ENCODE results near the gene TMSB4X. TPM values are rescaled to one million over a fixed set of nuclear protein-coding genes. Genes with fewer than 3 reads are reported as not detected.

TMSB4X gene
- total and polyA plus RNA-seq, 2 donors (not counting 3 experiments of a cell fraction or from before 2014, with no cell fraction given), result 4,136 to 6,858 TPM

DNA sequence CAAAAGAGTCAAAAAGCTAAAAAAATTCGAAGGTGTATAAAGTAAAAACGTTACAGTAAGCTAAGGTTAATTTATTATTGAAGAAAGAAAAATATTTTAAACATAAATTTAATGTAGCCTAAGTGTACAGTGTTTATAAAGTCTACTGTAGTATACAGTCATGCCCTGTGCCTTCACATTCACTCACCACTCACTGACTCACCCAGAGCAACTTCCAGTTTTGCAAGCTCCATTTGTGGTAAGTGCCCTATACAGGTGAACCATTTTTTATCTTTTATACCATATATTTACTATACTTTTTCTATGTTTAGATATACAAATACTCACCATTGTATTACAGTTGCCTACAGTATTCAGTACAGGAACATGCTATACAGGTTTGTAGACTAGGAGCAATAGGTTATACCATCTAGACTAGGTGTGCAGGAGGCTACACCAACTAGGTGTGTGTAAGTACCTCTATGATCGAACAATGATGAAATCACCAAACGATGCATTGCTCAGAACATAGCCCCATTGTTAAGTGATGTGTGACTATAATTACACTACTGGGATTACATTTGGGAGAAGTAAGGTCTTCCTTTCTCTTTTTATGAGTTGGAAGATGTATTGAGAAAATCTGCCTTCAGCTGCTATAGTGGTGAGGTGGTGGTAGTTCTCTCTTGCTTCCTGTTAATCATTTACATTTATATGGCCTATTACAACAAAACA, 27.2 kb downstream of the TMSB4X start:
- CTCF ChIA-PET, result interaction anchor here (0.9 kb wide), 1 partner anchor 89 kb away, joined by 3 read pairs; no protein-coding TSS in a partner anchor
- intact Hi-C loops (cut with micrococcal nuclease), result no loop called here
- no peaks in the 10 kb centered on the region for H3K9me1 ChIP-seq (replicated peaks; ENCODE audit: control insufficient read depth, extremely low read depth, insufficient read depth, low read length)
- no peak for FAIRE-seq
- no peak overlapping the region for H3K9ac ChIP-seq (replicated peaks; ENCODE audit: extremely low read depth, insufficient read depth, low read length)
- TF ChIP-seq, protein P1, sequence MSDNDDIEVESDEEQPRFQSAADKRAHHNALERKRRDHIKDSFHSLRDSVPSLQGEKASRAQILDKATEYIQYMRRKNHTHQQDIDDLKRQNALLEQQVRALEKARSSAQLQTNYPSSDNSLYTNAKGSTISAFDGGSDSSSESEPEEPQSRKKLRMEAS (IDR thresholded peaks at IDR 0.05; ENCODE audit: insufficient read depth, insufficient read length), result no peak
- TF ChIP-seq POLR2A (IDR thresholded peaks at IDR 0.05; ENCODE audit: low read depth, low read length), result no peak
- no peaks in the 10 kb centered on the region for H3K9me3 ChIP-seq (replicated peaks; ENCODE audit: control insufficient read depth, insufficient read depth, low read length)
- no peak overlapping the region for H2AFZ ChIP-seq (ENCODE audit: low read depth, low read length)
- no peak for DNase-seq (ENCODE audit: low read depth, low spot score)
- no peak overlapping the region for H3K4me2 ChIP-seq (ENCODE audit: insufficient read depth, low read length)
- no peak overlapping the region for H3K4me3 ChIP-seq (replicated peaks in 1 of 3; ENCODE audit: insufficient read depth in 1 of 3, low read depth in 1 of 3, low read length in 3 of 3)
- H3K4me1 ChIP-seq (ENCODE audit: control insufficient read depth, extremely low read depth, insufficient read depth, low read length), result peaks cover 3% of the 10 kb centered on the region
- dilution Hi-C loops (cut with MboI; ENCODE audit: extremely low pct_ligation_motif_present, low sequenced_read_pairs), result no loop called here
- no peaks in the 10 kb centered on the region for H3K27me3 ChIP-seq (ENCODE audit: control insufficient read depth in 2 of 2, insufficient read depth in 2 of 2, low read length in 2 of 2)
- H3K27ac ChIP-seq (ENCODE audit: insufficient read depth, low read depth, low read length), result no peak overlapping the region
- POLR2A ChIA-PET, result no interaction called here
- no peaks in the 10 kb centered on the region for H3K36me3 ChIP-seq (ENCODE audit: control insufficient read depth in 2 of 2, extremely low read depth in 1 of 2, insufficient read depth in 2 of 2, low read length in 2 of 2)
- H4K20me1 ChIP-seq (replicated peaks; ENCODE audit: control insufficient read depth, extremely low read depth, insufficient read depth, low read length), result no peaks in the 10 kb centered on the region
- no TSS peak for BruUV-seq (replicated peaks)
- no peaks in the 10 kb centered on the region for H3K79me2 ChIP-seq (ENCODE audit: control insufficient read depth, insufficient read depth, low read length)

DNA sequence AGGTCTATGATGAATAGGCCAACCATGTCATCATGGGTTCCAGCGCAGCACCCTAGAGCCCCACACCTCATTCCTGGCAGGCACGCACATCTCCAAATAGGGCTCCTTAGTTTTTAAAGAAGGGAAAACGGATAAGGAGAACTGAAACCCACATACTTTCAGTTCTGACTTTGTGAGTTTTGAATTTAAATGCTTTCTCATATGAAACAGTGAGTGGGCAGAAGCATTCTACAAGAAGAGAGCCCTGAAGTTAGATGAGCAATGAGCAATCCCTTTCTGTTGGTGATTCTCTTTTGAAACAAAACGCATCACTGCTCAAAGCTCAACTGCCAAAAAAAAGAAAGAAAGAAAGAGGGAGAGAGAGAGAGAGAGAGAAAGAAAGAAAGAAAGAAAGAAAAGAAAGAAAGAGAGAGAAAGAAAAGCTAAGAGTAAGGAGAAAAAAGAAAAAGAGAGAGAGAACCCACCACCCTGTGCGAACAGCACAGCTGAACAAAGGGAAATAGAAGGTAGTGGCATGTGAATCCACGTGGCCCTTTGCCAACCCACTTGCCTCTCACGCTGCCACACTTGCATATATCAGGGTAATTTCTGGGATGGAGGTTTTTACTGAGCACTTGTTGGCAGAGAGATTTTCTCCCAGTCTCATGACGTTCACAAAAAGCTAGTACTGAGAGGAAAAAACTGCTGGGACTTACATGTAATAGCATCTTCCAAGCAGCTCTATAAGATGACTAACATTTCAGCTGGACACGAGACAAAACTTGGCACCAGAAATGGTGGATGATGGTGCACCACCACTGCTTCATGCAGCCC, 31.0 kb downstream of the TMSB4X start:
- no peaks in the 10 kb centered on the region for H3K9me3 ChIP-seq (replicated peaks; ENCODE audit: control insufficient read depth, insufficient read depth, low read length)
- H3K27me3 ChIP-seq (ENCODE audit: control insufficient read depth in 2 of 2, insufficient read depth in 2 of 2, low read length in 2 of 2), result no peaks in the 10 kb centered on the region
- ChIA-PET CTCF (no interaction called here), POLR2A (no interaction called here)
- no peak for DNase-seq (ENCODE audit: low read depth, low spot score)
- dilution Hi-C loops (cut with MboI; ENCODE audit: extremely low pct_ligation_motif_present, low sequenced_read_pairs), result no loop called here
- no peaks in the 10 kb centered on the region for H4K20me1 ChIP-seq (replicated peaks; ENCODE audit: control insufficient read depth, extremely low read depth, insufficient read depth, low read length)
- H3K9me1 ChIP-seq (replicated peaks; ENCODE audit: control insufficient read depth, extremely low read depth, insufficient read depth, low read length), result no peaks in the 10 kb centered on the region
- no peaks in the 10 kb centered on the region for H3K79me2 ChIP-seq (ENCODE audit: control insufficient read depth, insufficient read depth, low read length)
- no peak overlapping the region for H3K4me3 ChIP-seq (replicated peaks in 1 of 3; ENCODE audit: insufficient read depth in 1 of 3, low read depth in 1 of 3, low read length in 3 of 3)
- TF ChIP-seq POLR2A (IDR thresholded peaks at IDR 0.05; ENCODE audit: low read depth, low read length) (no peak), JUN (IDR thresholded peaks at IDR 0.05; ENCODE audit: borderline replicate concordance, insufficient read depth, insufficient read length, low read depth) (no peak), EZH2 (IDR thresholded peaks at IDR 0.05; ENCODE audit: borderline replicate concordance, low read depth, low read length, severe bottlenecking) (no peak), GATA2 (IDR thresholded peaks at IDR 0.05; ENCODE audit: insufficient read depth, insufficient read length, low read depth, low read length) (no peak), MYC (IDR thresholded peaks at IDR 0.05; ENCODE audit: low read depth, low read length) (no peak), POLR2AphosphoS5 (IDR thresholded peaks at IDR 0.05; ENCODE audit: insufficient read depth, low read depth, low read length) (no peak), FOS (IDR thresholded peaks at IDR 0.05; ENCODE audit: borderline replicate concordance, insufficient read depth, low read length) (no peak)
- TF ChIP-seq, protein P1 (IDR thresholded peaks at IDR 0.05; ENCODE audit: insufficient read depth, insufficient read length), result no peak
- TF ChIP-seq, protein P2, sequence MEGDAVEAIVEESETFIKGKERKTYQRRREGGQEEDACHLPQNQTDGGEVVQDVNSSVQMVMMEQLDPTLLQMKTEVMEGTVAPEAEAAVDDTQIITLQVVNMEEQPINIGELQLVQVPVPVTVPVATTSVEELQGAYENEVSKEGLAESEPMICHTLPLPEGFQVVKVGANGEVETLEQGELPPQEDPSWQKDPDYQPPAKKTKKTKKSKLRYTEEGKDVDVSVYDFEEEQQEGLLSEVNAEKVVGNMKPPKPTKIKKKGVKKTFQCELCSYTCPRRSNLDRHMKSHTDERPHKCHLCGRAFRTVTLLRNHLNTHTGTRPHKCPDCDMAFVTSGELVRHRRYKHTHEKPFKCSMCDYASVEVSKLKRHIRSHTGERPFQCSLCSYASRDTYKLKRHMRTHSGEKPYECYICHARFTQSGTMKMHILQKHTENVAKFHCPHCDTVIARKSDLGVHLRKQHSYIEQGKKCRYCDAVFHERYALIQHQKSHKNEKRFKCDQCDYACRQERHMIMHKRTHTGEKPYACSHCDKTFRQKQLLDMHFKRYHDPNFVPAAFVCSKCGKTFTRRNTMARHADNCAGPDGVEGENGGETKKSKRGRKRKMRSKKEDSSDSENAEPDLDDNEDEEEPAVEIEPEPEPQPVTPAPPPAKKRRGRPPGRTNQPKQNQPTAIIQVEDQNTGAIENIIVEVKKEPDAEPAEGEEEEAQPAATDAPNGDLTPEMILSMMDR (IDR thresholded peaks at IDR 0.05; ENCODE audit: extremely low read depth in 1 of 2, insufficient read depth in 1 of 2, low read depth in 1 of 2, low read length in 2 of 2), result no peak
- no peaks in the 10 kb centered on the region for H3K36me3 ChIP-seq (ENCODE audit: control insufficient read depth in 2 of 2, extremely low read depth in 1 of 2, insufficient read depth in 2 of 2, low read length in 2 of 2)
- no peak overlapping the region for H3K4me2 ChIP-seq (ENCODE audit: insufficient read depth, low read length)
- no peaks in the 10 kb centered on the region for H3K4me1 ChIP-seq (ENCODE audit: control insufficient read depth, extremely low read depth, insufficient read depth, low read length)
- intact Hi-C loops (cut with micrococcal nuclease), result no loop called here
- BruUV-seq (replicated peaks), result no TSS peak
- FAIRE-seq, result no peak
- no peak overlapping the region for H3K27ac ChIP-seq (ENCODE audit: insufficient read depth, low read depth, low read length)
- H3K9ac ChIP-seq (replicated peaks; ENCODE audit: extremely low read depth, insufficient read depth, low read length), result no peak overlapping the region
- no peak overlapping the region for H2AFZ ChIP-seq (ENCODE audit: low read depth, low read length)

Measured in endothelial cell of umbilical vein (primary cell).